GM20000 (cell line): ENCODE measurements around the gene OR1L8.
"Not testable (repeated sequence)": the region's sequence is repeated elsewhere in the genome, so short reads cannot be mapped to it uniquely, and the experiment has no call there.

Experiments
- DNase-seq: peaks from one replicate; pipeline ENCODE4 v3.0.0; 2012; ENCODE audit warnings: low spot score
- CTCF ChIP-seq: IDR thresholded peaks from 2 replicates; pipeline ENCODE4 v1.5.1; 2012; ENCODE audit warnings: mild to moderate bottlenecking, control low read depth; ENCODE audit errors: extremely low read depth, missing control alignments

Gene OR1L8

GRCh38 chr9:122583284-122583683, at the start of gene OR1L8:
Gene OR1L8, minus strand, starts transcription at chr9:122583384. Its CDS starts 14,907 bp downstream, at chr9:122568477.
- DNase-seq = not testable (repeated sequence)

DNA sequence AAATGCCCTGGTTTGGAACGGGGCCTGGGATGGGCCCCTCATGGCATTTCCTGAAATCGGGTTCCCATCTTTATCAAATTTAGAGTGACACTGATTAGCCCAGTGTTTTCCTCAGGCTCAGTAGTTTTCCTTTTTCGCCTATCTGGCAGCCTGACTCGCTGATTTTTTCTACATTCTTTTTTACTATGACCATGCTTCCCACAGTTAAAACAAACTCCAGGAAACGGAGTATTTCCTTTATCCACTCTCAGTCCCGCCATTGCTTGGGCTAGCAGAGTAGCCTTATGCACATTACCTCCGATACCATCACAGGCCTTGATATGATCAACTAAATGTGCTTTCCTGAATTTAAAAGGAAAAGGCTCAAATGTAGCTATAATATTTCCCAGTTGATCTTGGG, 36.8 kb upstream of the OR1L8 start:
- DNase-seq = no peak
- no peak for TF ChIP-seq CTCF

DNA sequence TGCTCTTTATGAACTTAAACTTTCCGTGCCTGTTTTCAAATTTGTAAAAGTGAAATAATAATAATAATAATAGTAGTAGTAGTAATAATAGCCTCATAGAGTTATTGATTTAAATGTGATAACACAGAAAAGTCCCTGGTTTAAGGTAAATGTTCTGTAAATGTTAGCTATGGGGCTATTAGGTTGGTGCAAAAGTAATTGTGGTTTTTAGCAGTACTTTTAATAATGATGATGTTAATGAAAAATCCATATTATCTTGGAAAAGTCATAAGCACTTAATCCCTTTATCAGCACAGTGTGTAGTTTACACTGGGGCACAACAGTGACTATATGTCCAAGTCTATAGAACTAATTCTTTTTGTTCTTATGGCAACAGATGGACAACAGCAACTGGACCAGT, 31.2 kb upstream of the OR1L8 start, which contains the start of gene OR1Q1:
Gene OR1Q1, plus strand, starts transcription at position 377 of the 400 bp plus-strand sequence. Its CDS starts 0 bp downstream, at position 377.
- no peak for DNase-seq
- TF ChIP-seq CTCF = no peak

DNA sequence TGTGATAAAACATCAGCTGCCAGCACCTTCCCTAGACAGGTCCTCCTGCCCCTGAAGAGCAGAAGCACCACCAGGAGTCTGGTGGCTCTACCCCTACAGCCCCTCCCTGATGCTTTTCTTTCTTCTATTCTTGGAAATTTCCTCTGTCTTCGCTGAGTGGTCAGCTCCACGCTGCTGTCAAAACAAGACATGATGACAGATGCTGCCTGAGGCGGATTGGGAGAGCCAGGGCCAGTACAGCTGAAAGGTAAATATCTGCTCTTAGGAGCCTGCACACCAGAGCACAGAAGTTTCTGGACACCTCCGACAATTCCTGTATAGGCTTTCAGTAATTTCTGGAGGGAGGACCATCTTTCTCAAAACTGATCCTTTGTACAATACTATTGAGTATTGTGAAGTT, 26.6 kb upstream of the OR1L8 start:
- no peak for DNase-seq
- TF ChIP-seq CTCF = no peak

- DNase-seq = no peak
These were observed 23.4 kb upstream of the OR1L8 start for GRCh38 chr9:122606587-122606986.

DNA sequence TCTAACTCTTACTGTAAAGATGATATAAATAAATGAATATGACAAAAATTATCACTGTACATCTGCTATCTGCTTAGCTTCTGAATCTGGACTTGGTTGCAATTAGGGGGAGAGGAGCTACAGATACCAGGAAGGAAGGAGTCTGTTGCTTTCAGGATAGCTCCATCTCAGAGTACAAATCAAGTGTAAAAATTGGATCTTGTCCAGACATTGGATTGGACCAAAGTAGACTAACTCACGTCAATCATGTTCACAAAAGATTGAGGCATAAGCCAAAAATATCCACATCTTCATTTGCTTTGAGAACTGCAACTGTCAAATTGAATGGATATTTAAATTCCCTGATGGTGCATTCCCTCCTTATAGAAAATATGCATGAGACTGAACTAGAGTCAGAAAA, 22.5 kb upstream of the OR1L8 start:
- TF ChIP-seq CTCF = no peak

More at GRCh38 chr9:122606587-122606986, 23.4 kb upstream of the OR1L8 start:
- TF ChIP-seq CTCF = no peak

GRCh38 chr9:122580360-122580759, 2.8 kb downstream of the OR1L8 start:
- TF ChIP-seq CTCF = no peak
- DNase-seq = no peak

More for the DNA sequence above, 22.5 kb upstream of the OR1L8 start:
- no peak for DNase-seq

DNA sequence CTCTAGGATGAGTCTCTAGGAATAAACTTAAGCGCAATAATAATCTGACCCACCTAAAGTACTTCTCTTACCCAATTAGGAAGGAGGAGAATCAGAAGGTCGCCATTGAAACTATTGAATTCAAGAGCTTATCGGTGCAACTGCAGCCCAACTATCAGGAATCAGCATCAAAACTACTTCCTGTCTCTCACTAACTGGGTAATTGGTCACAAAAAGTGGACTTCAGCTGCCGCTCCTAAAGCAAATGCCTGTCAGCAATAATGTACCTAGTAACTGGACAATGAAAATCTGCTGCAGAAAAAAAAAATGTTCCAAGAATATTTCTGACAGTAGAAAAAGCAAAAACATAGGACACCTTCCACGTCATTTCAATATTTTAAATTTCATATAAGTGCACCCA, 3.3 kb downstream of the OR1L8 start:
- DNase-seq = no peak
- TF ChIP-seq CTCF = no peak
